Naive thymus-derived CD8-positive, alpha-beta T cell (primary cell): ENCODE data around the gene NEK1. TPM values are rescaled to one million over a fixed set of nuclear protein-coding genes. Genes with fewer than 3 reads are reported as not detected.

Experiments
- ATAC-seq, 2 donors: fragments of 150-1000 bp; cut with Tn5 transposase in 1 of 2; sonication (Bioruptor Pico), chemical (Tn5 transposase) in 1 of 2; 1 replicate in 1 of 2; 2 replicates in 1 of 2; pipeline ENCODE4 v1.10.0; 2021; ENCODE audit warnings: mild to moderate bottlenecking in 2 of 2, moderate library complexity in 2 of 2
- POLR2A ChIA-PET: fragments of 350-600 bp; sonication (Branson Sonifier 250); formaldehyde crosslinking; loops from one replicate; lab custom pipeline; 2021; ENCODE audit warnings: antibody characterized with exemption; lab: Charles Lee
- DNase-seq, 10 donors: peaks; one replicate each; pipeline versions ENCODE4 v3.0.0 to v3.0.0-alpha.2; 2020 to 2022
- H3K27ac Mint-ChIP-seq, 10 donors: one replicate each; pipeline ENCODE4 v1.8.0; 2020 to 2022; ENCODE audit warnings: mild to moderate bottlenecking in 10 of 10, mixed read lengths in 10 of 10, moderate library complexity in 4 of 10, inconsistent platforms in 1 of 10
- H3K27me3 Mint-ChIP-seq, 5 donors: one replicate each; pipeline ENCODE4 v1.8.0; 2021 to 2022; ENCODE audit warnings: mixed read lengths in 5 of 5
- H3K36me3 Mint-ChIP-seq, 3 donors: one replicate each; pipeline ENCODE4 v1.8.0; 2020 to 2022; ENCODE audit warnings: mixed read lengths in 3 of 3, mild to moderate bottlenecking in 2 of 3, inconsistent platforms in 1 of 3
- H3K4me1 Mint-ChIP-seq, 4 donors: one replicate each; pipeline ENCODE4 v1.8.0; 2021 to 2022; ENCODE audit warnings: mixed read lengths in 4 of 4
- H3K4me3 Mint-ChIP-seq, 10 donors: one replicate each; pipeline ENCODE4 v1.8.0; 2020 to 2022; ENCODE audit warnings: mild to moderate bottlenecking in 10 of 10, mixed read lengths in 10 of 10, moderate library complexity in 6 of 10, inconsistent platforms in 1 of 10
- H3K9me3 Mint-ChIP-seq, 9 donors: one replicate each; pipeline ENCODE4 v1.8.0; 2020 to 2022; ENCODE audit warnings: mixed read lengths in 9 of 9, mild to moderate bottlenecking in 3 of 9, inconsistent platforms in 1 of 9, moderate library complexity in 1 of 9
- polyA plus RNA-seq, 3 donors: library from polyadenylated mRNA; unstranded; fragments of 300-500 nt; fragmentation: Illumina TruSeq; gene quantifications; one replicate each; pipeline ENCODE4 v1.2.3, GENCODE V29; 2021
- total RNA-seq, 8 experiments: library from RNA in 2 of 8; stranded (reverse) in 2 of 8; gene quantifications; one replicate each; pipeline ENCODE4 v1.2.3 and lab custom pipeline; 2021 to 2026

The NEK1 gene, protein sequence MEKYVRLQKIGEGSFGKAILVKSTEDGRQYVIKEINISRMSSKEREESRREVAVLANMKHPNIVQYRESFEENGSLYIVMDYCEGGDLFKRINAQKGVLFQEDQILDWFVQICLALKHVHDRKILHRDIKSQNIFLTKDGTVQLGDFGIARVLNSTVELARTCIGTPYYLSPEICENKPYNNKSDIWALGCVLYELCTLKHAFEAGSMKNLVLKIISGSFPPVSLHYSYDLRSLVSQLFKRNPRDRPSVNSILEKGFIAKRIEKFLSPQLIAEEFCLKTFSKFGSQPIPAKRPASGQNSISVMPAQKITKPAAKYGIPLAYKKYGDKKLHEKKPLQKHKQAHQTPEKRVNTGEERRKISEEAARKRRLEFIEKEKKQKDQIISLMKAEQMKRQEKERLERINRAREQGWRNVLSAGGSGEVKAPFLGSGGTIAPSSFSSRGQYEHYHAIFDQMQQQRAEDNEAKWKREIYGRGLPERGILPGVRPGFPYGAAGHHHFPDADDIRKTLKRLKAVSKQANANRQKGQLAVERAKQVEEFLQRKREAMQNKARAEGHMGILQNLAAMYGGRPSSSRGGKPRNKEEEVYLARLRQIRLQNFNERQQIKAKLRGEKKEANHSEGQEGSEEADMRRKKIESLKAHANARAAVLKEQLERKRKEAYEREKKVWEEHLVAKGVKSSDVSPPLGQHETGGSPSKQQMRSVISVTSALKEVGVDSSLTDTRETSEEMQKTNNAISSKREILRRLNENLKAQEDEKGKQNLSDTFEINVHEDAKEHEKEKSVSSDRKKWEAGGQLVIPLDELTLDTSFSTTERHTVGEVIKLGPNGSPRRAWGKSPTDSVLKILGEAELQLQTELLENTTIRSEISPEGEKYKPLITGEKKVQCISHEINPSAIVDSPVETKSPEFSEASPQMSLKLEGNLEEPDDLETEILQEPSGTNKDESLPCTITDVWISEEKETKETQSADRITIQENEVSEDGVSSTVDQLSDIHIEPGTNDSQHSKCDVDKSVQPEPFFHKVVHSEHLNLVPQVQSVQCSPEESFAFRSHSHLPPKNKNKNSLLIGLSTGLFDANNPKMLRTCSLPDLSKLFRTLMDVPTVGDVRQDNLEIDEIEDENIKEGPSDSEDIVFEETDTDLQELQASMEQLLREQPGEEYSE (N-terminal part only)
- total RNA-seq (10 to 100 TPM; 17.3 to 19.5 TPM), polyA plus RNA-seq (1 to 10 TPM; 7.1 to 9.0 (median 8.4) TPM), total RNA-seq (lab: John Stamatoyannopoulos, UW) (16.0 to 61.5 (median 39.0) reads per million in 6 experiments)

GRCh38 chr4:169611991-169612870 lies at the start of gene NEK1:
Gene NEK1, minus strand, starts transcription at chr4:169612583. Its CDS starts 9,953 bp downstream, at chr4:169602630.
- POLR2A ChIA-PET: interaction anchor here (0.8 to 4.1 kb wide), 12 partner anchors 9 to 1132 kb away, joined by 3 to 20 read pairs (median 5); partner anchors contain the start of genes CBR4, CLCN3, DDX60L and HPF1
- no peaks in the 10 kb centered on the region for H3K27me3 Mint-ChIP-seq
- H3K9me3 Mint-ChIP-seq: no peaks in the 10 kb centered on the region
- peak; percentile 80 to 82 for ATAC-seq
- H3K4me1 Mint-ChIP-seq: peaks cover 9 to 43% (median 34%) of the 10 kb centered on the region in 4 donors
- peak within 1 kb of the TSS; percentile 95 to 99 (median 98) for H3K4me3 Mint-ChIP-seq
- H3K27ac Mint-ChIP-seq: peak within 1 kb of the TSS; percentile 98 to 100 (median 100)
- DNase-seq: peak; percentile 79 to 93 (median 88)
- H3K36me3 Mint-ChIP-seq: peaks cover 0 to 10% (median 0%) of the 10 kb centered on the region in 3 donors

GRCh38 chr4:169661761-169662160 lies 49.4 kb upstream of the NEK1 start:
- no peaks in the 10 kb centered on the region for H3K27me3 Mint-ChIP-seq
- no peak overlapping the region for H3K27ac Mint-ChIP-seq
- DNase-seq (no peak), ATAC-seq (no peak)
- no peak overlapping the region for H3K4me3 Mint-ChIP-seq
- H3K4me1 Mint-ChIP-seq: peaks cover 14 to 50% (median 41%) of the 10 kb centered on the region in 4 donors
- POLR2A ChIA-PET: interaction anchor here (2.3 kb wide), 1 partner anchor 42 kb away, joined by 8 read pairs; no protein-coding TSS in a partner anchor
- H3K36me3 Mint-ChIP-seq: peaks cover 7 to 18% (median 16%) of the 10 kb centered on the region in 3 donors
- H3K9me3 Mint-ChIP-seq: peaks cover 0 to 8% (median 0%) of the 10 kb centered on the region in 9 donors

DNA sequence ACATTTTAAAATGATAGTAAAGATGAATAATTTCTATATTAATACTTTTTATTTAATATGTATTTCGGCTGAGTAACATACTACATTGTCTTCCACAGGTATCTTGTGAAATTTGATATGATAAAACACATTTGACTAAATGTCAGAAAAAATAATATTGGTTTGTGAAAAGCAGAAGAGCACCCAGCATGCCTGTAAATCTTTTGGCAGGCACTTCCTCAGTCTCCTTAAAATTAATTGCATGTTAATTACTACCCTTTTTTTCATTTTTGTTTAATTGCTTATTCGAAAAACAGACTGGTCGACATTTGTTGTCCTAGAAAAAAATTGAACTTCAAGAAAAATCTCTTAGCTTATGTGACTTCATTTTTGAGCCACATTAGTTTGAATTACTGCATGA lies 48.5 kb upstream of the NEK1 start:
- no peaks in the 10 kb centered on the region for H3K9me3 Mint-ChIP-seq
- no peaks in the 10 kb centered on the region for H3K27me3 Mint-ChIP-seq
- DNase-seq (no peak), ATAC-seq (no peak)
- H3K36me3 Mint-ChIP-seq: peaks cover 0 to 12% (median 12%) of the 10 kb centered on the region in 3 donors
- H3K4me1 Mint-ChIP-seq: peaks cover 17 to 50% (median 44%) of the 10 kb centered on the region in 4 donors
- no peak overlapping the region for H3K4me3 Mint-ChIP-seq
- H3K27ac Mint-ChIP-seq: peak overlapping the region in 2 of 10 donors; percentile 19 to 95
- POLR2A ChIA-PET: interaction anchor here (1.3 to 2.3 kb wide), 2 partner anchors 39 to 41 kb away, joined by 8 to 9 read pairs; no protein-coding TSS in a partner anchor

- H3K27ac Mint-ChIP-seq: peak overlapping the region; percentile 79 to 97 (median 92)
- DNase-seq (peak; percentile 16 to 89 (median 70)), ATAC-seq (peak; percentile 98)
- H3K9me3 Mint-ChIP-seq: no peaks in the 10 kb centered on the region
- peaks cover 0 to 10% (median 8%) of the 10 kb centered on the region in 3 donors for H3K36me3 Mint-ChIP-seq
- peak overlapping the region; percentile 62 to 86 (median 80) for H3K4me3 Mint-ChIP-seq
- peaks cover 11 to 46% (median 39%) of the 10 kb centered on the region in 4 donors for H3K4me1 Mint-ChIP-seq
- no peaks in the 10 kb centered on the region for H3K27me3 Mint-ChIP-seq
- POLR2A ChIA-PET: interaction anchor here (1.1 to 2.3 kb wide), 4 partner anchors 11 to 48 kb away, joined by 6 to 9 read pairs (median 8); partner anchors contain the start of gene NEK1
These were observed 47.6 kb upstream of the NEK1 start for GRCh38 chr4:169659716-169660670.

DNA sequence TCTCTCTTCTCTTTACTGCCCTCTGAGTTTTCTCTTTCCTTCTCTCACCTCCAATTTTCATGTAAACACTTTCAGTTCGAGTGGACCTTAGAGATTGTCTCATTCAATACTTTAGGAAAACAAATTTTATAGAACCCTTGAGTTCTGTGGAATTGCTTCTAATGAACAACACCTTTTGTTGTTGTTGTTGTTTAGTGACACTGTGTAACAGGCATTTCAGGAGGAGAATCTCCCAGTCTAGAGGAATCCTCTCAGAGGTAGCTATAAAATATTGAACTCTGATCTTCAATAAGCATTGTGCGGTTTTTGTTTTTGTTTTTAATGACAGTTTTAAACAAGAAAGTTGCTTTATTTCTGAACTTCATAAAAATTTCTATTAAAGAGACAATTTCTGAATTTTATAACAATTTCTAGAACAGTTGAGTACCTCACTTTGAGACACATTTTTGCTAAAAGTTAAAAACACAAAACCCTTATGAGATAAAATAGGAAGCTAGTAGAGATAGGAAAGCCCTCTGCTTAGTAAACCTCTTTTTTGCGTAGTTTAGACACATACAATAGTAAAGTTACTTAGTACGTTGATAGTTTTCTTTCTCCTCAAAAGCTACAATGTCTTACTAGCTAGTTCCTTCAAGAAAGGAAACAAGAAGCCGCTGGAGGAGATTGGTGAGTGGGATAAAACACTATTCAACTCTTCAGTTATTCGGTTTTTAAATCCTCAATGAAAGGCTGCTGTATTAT lies 46.8 kb upstream of the NEK1 start:
- no peaks in the 10 kb centered on the region for H3K9me3 Mint-ChIP-seq
- ATAC-seq: no peak
- peak overlapping the region in 2 of 10 donors; percentile 14 to 68 for H3K4me3 Mint-ChIP-seq
- H3K27me3 Mint-ChIP-seq: no peaks in the 10 kb centered on the region
- H3K36me3 Mint-ChIP-seq: peaks cover 0 to 12% (median 8%) of the 10 kb centered on the region in 3 donors
- no peak for DNase-seq
- H3K27ac Mint-ChIP-seq: peak overlapping the region in 9 of 10 donors; percentile 8 to 97 (median 90)
- POLR2A ChIA-PET: interaction anchor here (1.1 kb wide), 2 partner anchors 10 to 47 kb away, joined by 6 to 7 read pairs; partner anchors contain the start of gene NEK1
- H3K4me1 Mint-ChIP-seq: peaks cover 13 to 47% (median 33%) of the 10 kb centered on the region in 4 donors

DNA sequence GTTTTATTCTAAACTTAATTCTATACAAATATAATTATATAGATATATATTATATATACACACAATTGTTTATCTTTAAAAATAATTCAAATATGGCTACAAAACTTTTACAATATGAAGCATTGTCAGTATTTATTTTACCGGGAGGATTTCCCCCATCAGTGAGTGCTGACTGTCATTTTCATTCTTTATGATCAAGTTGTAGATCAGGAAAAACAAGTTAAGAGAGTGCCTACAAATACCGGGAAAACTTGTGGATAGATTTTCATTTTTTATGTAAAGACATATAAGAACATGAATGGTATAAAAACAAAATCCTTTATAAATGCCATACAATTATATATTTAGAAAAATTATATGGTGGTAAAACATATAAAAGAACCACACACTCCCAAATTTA lies 45.8 kb upstream of the NEK1 start:
- Mint-ChIP-seq H3K27me3 (no peaks in the 10 kb centered on the region), H3K36me3 (peaks cover 0 to 15% (median 8%) of the 10 kb centered on the region in 3 donors), H3K27ac (peak overlapping the region in 5 of 10 donors; percentile 33 to 97 (median 65)), H3K9me3 (no peaks in the 10 kb centered on the region), H3K4me1 (peaks cover 14 to 45% (median 33%) of the 10 kb centered on the region in 4 donors), H3K4me3 (no peak overlapping the region)
- ATAC-seq (no peak), DNase-seq (no peak)
- POLR2A ChIA-PET: no interaction called here

GRCh38 chr4:169657470-169658107 lies 45.2 kb upstream of the NEK1 start:
- no peaks in the 10 kb centered on the region for H3K27me3 Mint-ChIP-seq
- ATAC-seq (no peak), DNase-seq (no peak)
- H3K9me3 Mint-ChIP-seq: no peaks in the 10 kb centered on the region
- peak overlapping the region in 3 of 10 donors; percentile 8 to 65 (median 44) for H3K27ac Mint-ChIP-seq
- POLR2A ChIA-PET: no interaction called here
- no peak overlapping the region for H3K4me3 Mint-ChIP-seq
- H3K36me3 Mint-ChIP-seq: peaks cover 0 to 18% (median 14%) of the 10 kb centered on the region in 3 donors
- H3K4me1 Mint-ChIP-seq: peaks cover 14 to 45% (median 35%) of the 10 kb centered on the region in 4 donors

- Mint-ChIP-seq H3K27ac (no peak overlapping the region), H3K27me3 (no peaks in the 10 kb centered on the region), H3K9me3 (no peaks in the 10 kb centered on the region), H3K4me1 (peaks cover 18 to 48% (median 29%) of the 10 kb centered on the region in 4 donors), H3K36me3 (peaks cover 0 to 26% (median 14%) of the 10 kb centered on the region in 3 donors), H3K4me3 (no peak overlapping the region)
- DNase-seq: no peak
- POLR2A ChIA-PET: no interaction called here
- no peak for ATAC-seq
These were observed 43.0 kb upstream of the NEK1 start for GRCh38 chr4:169655401-169655800.

DNA sequence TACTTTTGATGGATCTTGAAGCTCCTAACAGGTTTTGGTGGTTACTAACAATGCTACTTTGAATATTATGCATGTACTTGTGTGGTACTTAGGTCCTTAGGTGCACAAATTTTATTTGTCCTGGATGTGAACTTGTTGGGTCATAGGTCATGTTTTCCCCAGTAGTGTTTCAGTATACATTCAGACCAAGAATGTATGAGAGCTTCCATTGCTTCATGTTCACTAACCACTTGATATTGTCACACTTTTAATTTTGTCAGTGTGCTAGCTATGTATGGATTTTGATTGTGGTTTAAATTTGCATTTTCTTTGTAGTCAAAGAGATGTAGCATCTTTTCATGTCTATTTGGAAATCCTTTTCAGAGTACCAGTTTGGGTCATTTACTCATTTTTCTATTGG lies 40.2 kb upstream of the NEK1 start:
- POLR2A ChIA-PET: no interaction called here
- Mint-ChIP-seq H3K27ac (peak overlapping the region in 1 of 10 donors; percentile 48), H3K36me3 (peaks cover 0 to 37% (median 17%) of the 10 kb centered on the region in 3 donors), H3K4me1 (peaks cover 13 to 39% (median 24%) of the 10 kb centered on the region in 4 donors), H3K4me3 (no peak overlapping the region), H3K27me3 (no peaks in the 10 kb centered on the region), H3K9me3 (no peaks in the 10 kb centered on the region)
- no peak for ATAC-seq
- no peak for DNase-seq
